Endothelial cell (in vitro differentiated cells): Measurements from ENCODE around the gene PTPN22. TPM values are rescaled to one million over a fixed set of nuclear protein-coding genes. Genes with fewer than 3 reads are reported as not detected.

Experiments
- DNase-seq: peaks from one replicate; pipeline ENCODE4 v3.0.0; 2021; ENCODE audit warnings: low spot score
- H3K27ac Mint-ChIP-seq: one replicate; pipeline ENCODE4 v1.8.0; 2021; ENCODE audit warnings: mixed read lengths, inconsistent platforms; ENCODE audit not compliant: unreplicated experiment
- H3K27me3 Mint-ChIP-seq: one replicate; pipeline ENCODE4 v1.8.0; 2021; ENCODE audit warnings: mild to moderate bottlenecking, moderate library complexity, mixed read lengths, inconsistent platforms; ENCODE audit not compliant: unreplicated experiment
- H3K36me3 Mint-ChIP-seq: one replicate; pipeline ENCODE4 v1.8.0; 2021; ENCODE audit warnings: mild to moderate bottlenecking, low read depth, mixed read lengths, inconsistent platforms; ENCODE audit not compliant: unreplicated experiment
- H3K4me1 Mint-ChIP-seq: one replicate; pipeline ENCODE4 v1.8.0; 2021; ENCODE audit warnings: mild to moderate bottlenecking, mixed read lengths, inconsistent platforms; ENCODE audit not compliant: unreplicated experiment
- H3K4me3 Mint-ChIP-seq: one replicate; pipeline ENCODE4 v1.8.0; 2021; ENCODE audit warnings: mild to moderate bottlenecking, mixed read lengths, inconsistent platforms; ENCODE audit not compliant: unreplicated experiment
- H3K9me3 Mint-ChIP-seq: one replicate; pipeline ENCODE4 v1.8.0; 2021; ENCODE audit warnings: mixed read lengths, inconsistent platforms; ENCODE audit not compliant: unreplicated experiment
- CTCF ChIP-seq: fragments of 200-600 bp; sonication (generic); IDR thresholded peaks from one replicate; pipeline ENCODE4 v1.5.0; 2021; ENCODE audit warnings: antibody characterized with exemption; ENCODE audit not compliant: unreplicated experiment
- total RNA-seq: library from RNA; stranded (reverse); fragmentation: NEBNext Ultra II Directional; extraction: Animal tissue kit (Norgen Biotek cat#: 25700); gene quantifications from one replicate; pipeline ENCODE4 v1.2.1, GENCODE V29; 2021; ENCODE audit not compliant: unreplicated experiment

PTPN22 gene
- total RNA-seq, 1 donor from 2014 or later = 0.87 TPM

- no peak for DNase-seq
- Mint-ChIP-seq H3K27ac (no peak overlapping the region), H3K4me1 (no peaks in the 10 kb centered on the region), H3K4me3 (no peak overlapping the region), H3K36me3 (peaks cover 18% of the 10 kb centered on the region), H3K9me3 (no peaks in the 10 kb centered on the region), H3K27me3 (peaks cover 2% of the 10 kb centered on the region)
- no peak for TF ChIP-seq CTCF
Measured at GRCh38 chr1:113913312-113913668, 41.8 kb upstream of the PTPN22 start.

- Mint-ChIP-seq H3K4me1 (no peaks in the 10 kb centered on the region), H3K27ac (no peak overlapping the region), H3K27me3 (peaks cover 2% of the 10 kb centered on the region), H3K9me3 (no peaks in the 10 kb centered on the region), H3K4me3 (no peak overlapping the region), H3K36me3 (peaks cover 22% of the 10 kb centered on the region)
- no peak for DNase-seq
- no peak for TF ChIP-seq CTCF
Measured at GRCh38 chr1:113912594-113913311, 41.2 kb upstream of the PTPN22 start.

- Mint-ChIP-seq H3K27me3 (peaks cover 12% of the 10 kb centered on the region), H3K36me3 (peaks cover 25% of the 10 kb centered on the region), H3K4me1 (peaks cover 23% of the 10 kb centered on the region), H3K27ac (peak overlapping the region; percentile 88), H3K4me3 (peak overlapping the region; percentile 98), H3K9me3 (no peaks in the 10 kb centered on the region)
- TF ChIP-seq CTCF = no peak
- peak; percentile 7 for DNase-seq
Measured at GRCh38 chr1:113905435-113905861, 33.9 kb upstream of the PTPN22 start.

- Mint-ChIP-seq H3K4me3 (peak within 1 kb of the TSS; percentile 98), H3K27ac (peak within 1 kb of the TSS; percentile 88), H3K36me3 (peaks cover 21% of the 10 kb centered on the region)
Measured at GRCh38 chr1:113904674-113905434, 33.3 kb upstream of the PTPN22 start, which contains the start of the genes AP4B1 and DCLRE1B. Gene AP4B1, minus strand, starts transcription at chr1:113904799. Its CDS starts 82 bp downstream, at chr1:113904717. Gene DCLRE1B, plus strand, starts transcription at chr1:113905326. Its CDS starts 261 bp downstream, at chr1:113905587.

More at GRCh38 chr1:113904674-113905434, 33.3 kb upstream of the PTPN22 start, which contains the start of the genes AP4B1 and DCLRE1B:
- Mint-ChIP-seq H3K4me1 (peaks cover 23% of the 10 kb centered on the region), H3K27me3 (peaks cover 12% of the 10 kb centered on the region), H3K9me3 (no peaks in the 10 kb centered on the region)
- peak; percentile 26 for TF ChIP-seq CTCF
- DNase-seq = peak; percentile 97
